Measurements from ENCODE around the gene CATSPER4. TPM values are rescaled to one million over a fixed set of nuclear protein-coding genes. Genes with fewer than 3 reads are reported as not detected.

CATSPER4 gene
- total and polyA plus RNA-seq, 2 of the 8 experiments (the other 6 are each of a cell fraction or from before 2014, with no cell fraction given) = 0.65 to 0.83 TPM

DNA sequence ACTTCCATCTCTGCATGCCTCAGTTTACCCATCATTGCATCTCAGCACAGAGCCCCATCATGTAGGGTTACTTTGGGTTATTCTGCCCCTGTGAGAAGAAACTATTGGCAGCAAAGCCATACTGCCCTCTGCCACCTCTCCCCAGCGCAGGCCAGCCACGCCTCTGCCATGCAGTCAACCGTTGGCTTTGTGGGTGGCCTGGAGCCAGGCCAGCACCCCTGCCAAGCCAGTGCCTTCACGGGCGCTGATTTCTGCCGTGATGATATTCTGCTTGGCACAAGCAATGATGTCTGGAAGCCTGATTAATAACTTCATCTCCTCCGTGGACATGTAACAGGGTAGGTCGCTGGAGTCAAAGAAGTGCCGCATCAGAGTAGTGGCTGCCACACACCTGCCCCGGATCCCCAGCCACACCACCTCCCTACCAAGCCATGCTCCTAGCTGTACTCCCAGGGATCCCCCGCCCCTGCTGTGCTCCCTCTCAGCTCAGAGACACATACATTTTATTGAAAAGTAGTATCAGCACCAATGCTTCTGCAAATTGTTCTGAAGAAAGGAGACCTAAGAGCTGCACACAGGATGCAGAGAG is 28.6 kb downstream of the CATSPER4 start:
- H3K14ac ChIP-seq (ENCODE audit: insufficient read length) = no peak overlapping the region
- H2AFZ ChIP-seq (ENCODE audit: low read length) = no peak overlapping the region
- FAIRE-seq = no peak
- H4K91ac ChIP-seq (replicated peaks; ENCODE audit: insufficient read length, low read length) = no peak overlapping the region
- ChIA-PET POLR2A (ENCODE audit: partially characterized antibody) (no interaction called here), CTCF (ENCODE audit: partially characterized antibody) (interaction anchor here (4.2 kb wide), 1 partner anchor 16 kb away, joined by 29 read pairs; the partner anchor contains the start of gene CEP85)
- DNase-seq (ENCODE audit: low read depth in 1 of 2, low spot score in 2 of 2) = no peak
- H3K79me1 ChIP-seq (ENCODE audit: low read depth, low read length) = no peaks in the 10 kb centered on the region
- H3K23ac ChIP-seq (ENCODE audit: insufficient read length) = no peak overlapping the region
- H2BK5ac ChIP-seq (ENCODE audit: low read depth, low read length) = no peak overlapping the region
- H2BK12ac ChIP-seq (ENCODE audit: low read depth, low read length) = no peak overlapping the region
- H4K8ac ChIP-seq (ENCODE audit: extremely low read depth, insufficient read depth, low read length) = no peak overlapping the region
- no peaks in the 10 kb centered on the region for H3K79me2 ChIP-seq (ENCODE audit: control insufficient read depth in 1 of 2, insufficient read depth in 2 of 2, low read length in 2 of 2)
- no peak overlapping the region for H3K4me2 ChIP-seq (ENCODE audit: insufficient read depth in 1 of 2, low read depth in 2 of 2, low read length in 2 of 2)
- no peak overlapping the region for H3K18ac ChIP-seq (ENCODE audit: extremely low read depth, low read length)
- H2BK120ac ChIP-seq (replicated peaks; ENCODE audit: low read depth, low read length) = no peak overlapping the region
- WGBS, 2 experiments (ENCODE audit: extremely low coverage in 1 of 2, insufficient coverage in 1 of 2, insufficient read length in 1 of 2, insufficient replicate concordance in 2 of 2, low coverage in 1 of 2, low lambda C conversion rate in 2 of 2, missing lambda C conversion rate in 1 of 2) = 90% methylated on average over 10 of the region's 11 CpGs; no CpG with 5 or more reads in 1 of the 2 experiments
- no peak overlapping the region for H3K27ac ChIP-seq (ENCODE audit: low read depth, low read length)
- H4K20me1 ChIP-seq (replicated peaks in 1 of 2; ENCODE audit: control insufficient read depth in 1 of 2, insufficient read depth in 2 of 2, low read length in 2 of 2) = no peaks in the 10 kb centered on the region
- no peaks in the 10 kb centered on the region for H3K36me3 ChIP-seq (ENCODE audit: control insufficient read depth in 2 of 4, insufficient read depth in 4 of 4, low read length in 3 of 4)
- no peak overlapping the region for H3K56ac ChIP-seq (replicated peaks; ENCODE audit: insufficient read length, low read depth, low read length)
- no peaks in the 10 kb centered on the region; a peak in 2 of 7 replicates for H3K27me3 ChIP-seq (replicated peaks in 1 of 4; ENCODE audit: control insufficient read depth in 3 of 4, extremely low read depth in 1 of 4, insufficient read depth in 3 of 4, low read length in 3 of 4)
- no peak for TF ChIP-seq TBP (IDR thresholded peaks at IDR 0.05; ENCODE audit: low read depth, low read length)
- TF ChIP-seq POLR2A (IDR thresholded peaks at IDR 0.05; ENCODE audit: control extremely low read depth in 1 of 2, low read depth in 2 of 2, low read length in 2 of 2) = no peak
- no peak for TF ChIP-seq PHF8 (conservative IDR thresholded peaks at IDR 0.05; ENCODE audit: low read depth, low read length)
- no peak for TF ChIP-seq BACH1 (IDR thresholded peaks at IDR 0.05; ENCODE audit: low read length)
- no peak for TF ChIP-seq EGR1 (IDR thresholded peaks at IDR 0.05; ENCODE audit: borderline replicate concordance, low read depth, low read length)
- no peak overlapping the region for H4K5ac ChIP-seq (ENCODE audit: insufficient read length, low read depth, low read length)
- no peak overlapping the region for H2BK15ac ChIP-seq (ENCODE audit: low read length)
- no peak overlapping the region for H3K9ac ChIP-seq (replicated peaks in 1 of 4; ENCODE audit: extremely low read depth in 1 of 4, low read depth in 3 of 4, low read length in 3 of 4)
- no peaks in the 10 kb centered on the region for H3K9me3 ChIP-seq (ENCODE audit: insufficient read depth in 2 of 2, low read depth in 1 of 2, low read length in 1 of 2)
- no peak overlapping the region for H3K4me3 ChIP-seq (ENCODE audit: extremely low read depth in 1 of 4, insufficient read depth in 2 of 4, low read depth in 3 of 4, low read length in 4 of 4)
- H2BK20ac ChIP-seq (ENCODE audit: low read length) = no peak overlapping the region
- H3K4ac ChIP-seq (replicated peaks; ENCODE audit: insufficient read length, low read depth, low read length) = no peak overlapping the region
- no peak overlapping the region for H2AK5ac ChIP-seq (ENCODE audit: low read depth, low read length)
- no peaks in the 10 kb centered on the region for H3K23me2 ChIP-seq (ENCODE audit: low read depth, low read length)
- H3K4me1 ChIP-seq (replicated peaks in 1 of 4; ENCODE audit: control insufficient read depth in 3 of 4, insufficient read depth in 4 of 4, low read length in 3 of 4) = no peaks in the 10 kb centered on the region; a peak in 1 of 7 replicates

Measured in H1 (cell line).